HG02759 (cell line): ENCODE results near the gene BPIFB3.
"Not testable (repeated sequence)": the region's sequence is repeated elsewhere in the genome, so short reads cannot be mapped to it uniquely, and the experiment has no call there.

Experiments used
- ATAC-seq: cut with Tn5 transposase; IDR thresholded peaks from one replicate; pipeline ENCODE4 v1.9.1; 2021; ENCODE audit warnings: mild to moderate bottlenecking, moderate library complexity; ENCODE audit not compliant: unreplicated experiment

Gene BPIFB3

DNA sequence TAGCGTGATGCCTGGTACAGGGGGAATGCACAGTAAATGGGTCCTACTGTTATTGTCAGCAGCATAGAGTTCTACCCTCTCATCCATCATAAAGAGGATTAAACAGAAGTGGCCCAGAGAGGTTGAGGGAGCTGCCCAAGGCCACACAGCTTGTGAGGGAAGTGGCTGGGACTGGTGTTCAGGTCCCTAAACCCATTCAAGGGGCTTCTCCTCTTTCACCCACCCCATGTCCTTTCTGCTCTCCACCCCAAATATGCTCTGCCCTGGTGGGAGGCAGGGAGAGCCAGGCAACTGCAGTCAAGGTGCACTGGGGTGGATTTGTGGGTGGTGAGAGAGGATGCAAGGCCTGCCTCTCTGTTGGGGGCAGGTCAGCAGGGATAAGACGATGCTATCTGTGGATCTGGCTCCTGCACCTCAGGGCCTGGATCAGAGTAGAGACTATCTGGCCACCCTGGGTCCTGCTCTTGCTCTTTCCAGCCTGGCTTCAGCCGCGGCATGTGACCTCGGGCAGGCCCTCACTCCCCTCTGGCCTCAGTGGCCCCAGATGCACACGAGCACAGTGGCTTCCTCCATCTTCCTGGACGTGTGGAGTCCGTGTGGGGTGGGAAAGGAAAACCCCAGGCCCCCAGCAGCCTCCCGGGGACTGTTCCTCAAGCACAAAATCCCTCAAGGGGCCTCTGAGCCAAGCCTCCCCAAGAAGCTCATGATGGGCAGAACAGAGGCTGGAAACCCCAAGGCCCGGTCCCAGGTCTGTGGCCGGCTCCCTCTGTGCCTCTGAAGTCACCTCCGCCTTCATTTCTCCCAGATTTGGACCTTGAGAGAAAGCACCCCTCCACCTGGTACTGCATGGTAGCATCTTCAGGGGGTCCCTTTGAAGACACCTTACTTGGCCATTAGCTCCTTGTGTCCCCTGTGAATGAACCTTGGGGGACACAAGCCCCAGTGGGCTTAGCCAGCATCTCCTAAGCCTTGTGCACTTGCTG lies 25.6 kb upstream of the BPIFB3 start:
- ATAC-seq = no peak

DNA sequence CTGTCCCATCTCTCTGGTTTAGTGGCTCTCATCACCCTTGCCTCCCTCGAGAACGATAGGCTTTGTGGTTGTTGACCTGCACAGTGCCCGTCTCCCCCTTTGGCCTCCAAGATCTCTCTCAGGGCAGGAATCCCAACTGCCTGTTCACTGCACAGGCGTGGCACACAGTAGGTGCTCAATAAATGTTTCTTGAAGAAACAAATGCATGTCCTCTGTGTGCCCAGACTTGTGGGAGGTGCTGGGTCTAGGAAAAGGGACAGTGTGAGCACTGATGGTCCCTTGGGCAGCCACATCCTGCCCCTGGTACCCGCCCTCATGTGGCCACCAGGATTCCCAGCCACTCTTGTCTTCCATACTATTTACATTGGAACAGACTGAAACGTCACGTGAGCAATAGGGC lies 24.8 kb upstream of the BPIFB3 start:
- ATAC-seq = no peak

DNA sequence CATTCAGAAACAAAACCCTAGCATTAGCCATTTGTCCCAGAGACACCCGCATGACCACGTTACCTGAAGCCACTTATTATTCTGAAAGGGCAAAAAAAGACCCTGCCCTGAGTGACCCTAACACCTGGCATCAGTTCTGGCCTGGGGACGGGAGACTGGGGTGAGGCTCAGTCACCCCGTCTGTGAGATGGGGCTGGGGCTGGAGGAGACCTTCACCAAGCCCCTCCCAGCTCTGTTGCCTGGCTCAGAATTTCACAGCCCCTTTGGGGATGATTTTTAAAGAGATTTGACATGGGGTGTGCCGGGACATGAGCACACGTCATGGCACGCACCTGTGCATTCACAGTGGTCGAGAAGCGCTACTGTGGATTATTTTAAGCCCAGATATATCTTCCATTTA lies 23.6 kb upstream of the BPIFB3 start:
- no peak for ATAC-seq

DNA sequence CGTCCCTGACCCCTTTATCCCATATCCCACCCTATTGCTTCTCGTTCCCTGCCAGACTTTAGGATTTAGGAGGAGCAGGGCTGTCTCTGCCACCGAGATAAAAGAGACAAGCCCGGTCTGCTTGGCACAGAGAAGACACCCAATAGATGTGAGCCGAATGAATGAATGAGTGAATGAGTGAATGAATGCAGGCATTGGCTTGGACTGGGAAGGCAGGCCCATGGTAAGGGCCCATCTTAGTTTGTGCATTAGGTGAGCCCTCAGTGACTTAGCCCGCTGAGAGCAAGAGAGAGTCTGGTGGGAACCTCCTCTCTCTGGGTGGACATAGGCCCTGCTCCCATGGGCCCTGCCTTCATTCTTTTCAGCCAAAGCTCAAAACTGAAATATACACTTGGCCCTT lies 23.1 kb upstream of the BPIFB3 start:
- no peak for ATAC-seq

DNA sequence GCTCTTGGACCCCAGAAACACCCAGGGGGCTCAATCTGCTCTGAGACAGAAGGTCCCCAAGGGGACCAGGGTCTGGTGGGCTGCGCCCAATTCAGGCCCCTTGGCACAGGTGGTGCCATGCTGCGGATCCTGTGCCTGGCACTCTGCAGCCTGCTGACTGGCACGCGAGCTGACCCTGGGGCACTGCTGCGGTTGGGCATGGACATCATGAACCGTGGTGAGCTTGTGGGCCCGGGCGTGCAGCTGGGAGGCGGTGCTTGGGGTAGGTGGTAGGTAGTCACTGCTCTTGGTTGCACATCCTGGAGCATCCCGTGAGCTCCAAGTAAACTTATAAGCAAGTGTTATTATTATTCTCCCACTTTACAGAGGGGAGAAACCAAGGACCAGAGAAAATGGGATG lies 22.2 kb upstream of the BPIFB3 start, which contains the start of gene BPIFB6:
BPIFB6 (plus strand) TSS at position 118 of the 400 bp plus-strand sequence; CDS start at position 118, 0 bp downstream.
- ATAC-seq = no peak

DNA sequence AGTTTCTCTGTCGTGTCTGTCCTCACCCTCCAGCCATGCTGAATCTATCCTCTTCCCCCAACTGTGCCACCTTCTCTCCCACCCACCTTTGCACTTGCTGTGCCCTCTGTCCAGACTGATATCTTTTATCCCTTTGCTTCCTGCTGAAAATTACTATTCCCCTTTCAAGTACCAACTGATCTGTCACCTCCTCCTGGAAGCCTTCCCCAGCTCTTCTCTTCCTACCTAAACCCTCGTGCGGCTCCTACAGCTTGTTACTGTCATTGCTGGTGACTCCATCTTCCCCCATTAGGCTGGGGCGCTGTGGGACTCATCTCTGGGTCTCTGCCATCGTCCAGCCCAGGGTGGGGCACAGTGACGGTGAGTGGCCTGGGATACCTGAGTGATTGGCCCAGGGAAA lies 21.1 kb upstream of the BPIFB3 start:
- no peak for ATAC-seq

DNA sequence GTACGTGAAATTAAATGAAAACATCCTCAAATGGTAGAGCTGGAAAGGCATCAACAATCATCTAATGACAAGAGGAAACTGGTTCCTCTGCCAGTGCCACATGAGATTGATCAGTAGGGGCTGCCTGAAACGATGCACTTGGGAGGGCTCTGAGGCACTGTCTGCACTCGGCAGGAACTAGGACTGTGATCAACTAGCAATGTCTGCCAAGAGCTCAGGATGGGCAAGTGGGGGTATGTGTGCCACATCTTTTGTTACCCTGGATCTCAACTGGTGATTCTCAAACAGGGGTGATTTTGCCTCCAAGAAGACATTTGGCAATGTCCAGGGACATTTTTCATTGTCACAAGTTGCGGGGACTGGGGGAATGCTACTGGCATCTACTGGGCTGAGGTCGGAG lies 20.3 kb upstream of the BPIFB3 start:
- ATAC-seq = no peak

DNA sequence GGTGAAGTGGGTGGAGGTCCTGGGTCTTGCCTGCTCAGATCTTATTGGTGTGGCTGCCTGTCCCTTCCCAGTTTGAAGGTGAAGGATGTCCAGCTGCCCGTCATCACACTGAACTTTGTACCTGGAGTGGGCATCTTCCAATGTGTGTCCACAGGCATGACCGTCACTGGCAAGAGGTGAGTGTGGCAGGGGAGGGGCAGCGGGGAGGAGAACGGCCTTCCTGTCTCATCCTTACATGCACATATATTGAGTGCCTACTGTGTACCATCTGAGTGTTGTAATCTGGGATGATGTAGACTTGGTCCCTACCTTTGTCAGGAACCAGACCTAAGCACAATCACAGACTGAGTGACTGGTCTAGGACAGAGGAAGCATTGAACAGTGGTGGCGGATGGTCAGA lies 19.6 kb upstream of the BPIFB3 start:
- ATAC-seq = no peak

DNA sequence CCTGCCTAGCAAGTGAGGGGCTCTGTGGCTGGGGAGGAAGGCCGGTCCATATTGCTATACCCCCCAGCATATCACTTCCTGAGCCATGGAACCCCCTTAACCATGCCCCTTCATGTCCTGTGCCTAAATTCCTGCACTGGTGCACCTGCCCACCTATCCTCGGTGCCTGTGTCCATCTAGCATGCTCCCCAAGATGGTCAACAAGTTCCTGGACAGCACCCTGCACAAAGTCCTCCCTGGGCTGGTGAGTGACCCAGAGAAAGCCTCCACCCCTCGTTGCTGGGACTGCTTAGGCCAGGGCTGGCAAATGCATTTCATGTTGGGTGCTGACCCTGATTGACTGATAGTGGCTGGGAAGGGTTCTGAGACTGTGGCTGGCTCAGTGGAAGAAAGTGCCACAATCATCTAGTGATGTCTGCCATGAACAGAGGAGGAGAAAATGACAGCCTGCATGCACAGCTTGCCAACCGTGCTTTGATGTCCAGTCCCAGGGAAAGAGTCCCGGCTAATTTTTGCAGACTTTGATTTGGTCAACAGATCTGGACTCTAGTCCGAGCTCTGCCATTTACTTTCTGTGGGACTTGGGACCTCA lies 18.7 kb upstream of the BPIFB3 start:
- ATAC-seq = no peak

DNA sequence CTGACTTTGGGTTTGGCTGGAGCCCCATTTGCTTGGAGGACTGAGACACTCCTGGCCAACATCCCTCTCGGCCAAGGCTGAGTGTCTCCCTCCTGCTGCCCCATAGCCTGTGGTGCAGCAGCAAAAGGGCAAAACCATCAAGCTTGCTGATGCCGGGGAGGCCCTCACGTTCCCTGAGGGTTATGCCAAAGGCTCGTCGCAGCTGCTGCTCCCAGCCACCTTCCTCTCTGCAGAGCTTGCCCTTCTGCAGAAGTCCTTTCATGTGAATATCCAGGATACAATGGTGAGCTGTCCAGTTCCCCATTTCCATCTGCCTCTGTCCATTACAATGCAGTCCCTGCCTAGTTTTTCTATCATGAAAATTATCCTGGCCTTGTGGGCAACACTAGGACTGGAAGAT lies 16.2 kb upstream of the BPIFB3 start:
- no peak for ATAC-seq

DNA sequence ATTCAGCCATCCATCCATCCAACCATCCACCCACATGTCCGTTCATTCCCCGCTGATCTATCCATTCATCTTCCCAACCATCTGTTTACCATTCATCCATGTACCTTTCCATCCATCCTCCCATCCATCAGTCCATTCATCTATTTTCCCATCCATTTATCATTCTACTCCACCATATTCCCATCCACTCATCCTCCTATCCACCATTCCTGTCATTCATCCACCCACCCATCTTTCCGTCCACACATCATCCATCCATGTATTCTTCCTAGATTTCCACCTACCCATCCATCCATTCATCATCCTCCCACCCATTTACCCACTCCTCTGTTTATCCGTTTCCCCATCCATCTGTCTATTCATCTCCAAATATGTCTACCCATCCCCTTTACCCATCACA lies 15.5 kb upstream of the BPIFB3 start:
- no peak for ATAC-seq

DNA sequence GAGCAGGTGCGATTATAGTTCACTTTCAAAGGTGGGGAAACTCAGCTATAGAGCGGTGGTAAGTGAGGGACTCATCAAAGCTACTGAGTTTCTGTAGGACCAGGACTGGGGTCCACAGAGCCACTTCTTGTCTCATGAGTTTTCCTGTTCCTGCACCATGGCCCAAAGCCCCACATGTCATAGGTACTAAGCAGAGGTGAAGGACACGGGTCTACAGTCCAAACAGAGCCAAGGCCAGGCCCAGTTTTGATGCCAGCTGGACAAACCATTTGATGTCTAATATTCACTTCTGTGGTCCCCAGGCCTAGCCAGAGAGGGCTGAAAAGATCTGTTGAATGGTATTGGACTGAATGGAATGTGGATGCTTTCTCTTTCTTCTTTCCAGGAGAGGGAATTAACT lies 11.3 kb upstream of the BPIFB3 start:
- ATAC-seq = no peak

DNA sequence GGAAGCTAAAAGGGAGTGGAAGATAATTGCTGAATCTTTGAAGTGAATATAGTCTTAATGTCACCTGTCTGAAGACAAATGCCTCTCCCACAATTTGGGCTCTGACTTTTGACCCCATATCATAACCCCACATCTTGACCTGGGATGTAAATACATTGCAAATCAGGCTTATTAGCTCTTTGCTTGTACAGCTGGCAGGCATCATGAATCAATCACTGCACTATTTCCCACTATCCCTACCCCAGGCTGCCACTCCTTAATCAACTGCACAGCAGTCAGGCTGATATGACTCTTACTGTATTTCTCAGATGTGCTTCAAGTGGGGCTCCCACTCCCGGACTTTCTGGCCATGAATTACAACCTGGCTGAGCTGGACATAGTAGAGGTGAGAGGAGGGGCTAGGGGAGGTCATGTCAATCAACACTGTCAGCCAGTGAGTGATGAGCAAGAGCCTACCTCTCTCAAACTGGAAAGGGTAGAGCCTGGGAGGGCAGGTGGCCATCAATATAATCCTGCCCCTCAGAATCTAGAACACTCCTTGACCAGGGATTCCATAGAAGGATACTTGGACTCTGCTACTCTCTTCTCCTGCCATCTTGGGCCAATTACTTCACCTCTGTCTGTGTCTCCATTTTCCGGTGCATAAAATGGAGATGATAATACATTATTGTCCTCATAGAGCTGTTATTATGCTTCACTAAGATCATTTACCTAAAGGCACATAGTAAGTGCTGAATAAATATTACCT lies 10.5 kb upstream of the BPIFB3 start:
- no peak for ATAC-seq

DNA sequence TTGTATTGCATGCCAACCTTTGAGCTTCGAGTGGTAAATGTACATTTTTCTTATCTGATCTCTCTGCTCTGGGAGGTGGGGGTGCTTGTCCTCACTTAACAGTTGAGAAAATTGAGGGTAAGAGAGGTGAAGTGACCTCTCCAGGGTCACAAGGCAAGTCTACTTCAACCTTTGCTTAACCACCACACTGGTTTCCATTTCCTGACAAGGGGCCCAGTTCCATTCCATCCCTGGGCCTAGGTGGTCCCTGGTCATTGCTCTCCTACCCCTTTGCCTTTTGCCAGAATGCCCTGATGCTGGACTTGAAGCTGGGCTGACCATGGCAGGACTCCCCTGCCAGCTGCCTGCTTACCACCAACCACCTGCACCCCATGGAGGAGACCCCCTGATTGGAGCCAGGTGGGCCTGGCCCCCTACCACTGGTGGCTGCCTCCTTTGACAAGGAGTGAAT lies 9.9 kb upstream of the BPIFB3 start:
- no peak for ATAC-seq

DNA sequence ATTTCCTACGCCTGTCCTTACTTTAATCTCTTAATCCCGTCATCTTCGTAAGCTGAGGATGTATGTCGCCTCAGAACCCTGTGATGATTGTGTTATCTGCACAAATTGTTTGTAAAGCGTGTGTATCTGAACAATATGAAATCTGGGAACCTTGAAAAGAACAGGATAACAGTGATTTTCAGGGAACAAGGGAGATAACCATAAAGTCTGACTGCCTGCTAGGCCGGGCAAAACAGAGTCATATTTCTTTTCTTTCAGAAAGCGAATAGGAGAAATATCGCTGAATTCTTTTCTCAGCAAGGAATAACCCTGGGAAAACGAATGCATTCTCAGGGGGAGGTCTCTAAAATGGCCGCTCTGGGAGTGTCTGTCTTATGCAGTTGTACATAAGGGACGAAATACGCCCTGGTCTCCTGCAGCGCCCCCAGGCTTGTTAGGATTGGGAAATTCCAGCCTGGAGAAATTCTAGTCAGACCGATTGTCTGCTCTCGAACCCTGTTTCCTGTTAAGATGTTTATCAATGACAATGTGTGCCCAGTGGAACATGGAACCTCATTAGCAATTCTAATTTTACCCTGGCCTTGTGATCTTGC lies 8.5 kb upstream of the BPIFB3 start:
- not testable (repeated sequence) for ATAC-seq

DNA sequence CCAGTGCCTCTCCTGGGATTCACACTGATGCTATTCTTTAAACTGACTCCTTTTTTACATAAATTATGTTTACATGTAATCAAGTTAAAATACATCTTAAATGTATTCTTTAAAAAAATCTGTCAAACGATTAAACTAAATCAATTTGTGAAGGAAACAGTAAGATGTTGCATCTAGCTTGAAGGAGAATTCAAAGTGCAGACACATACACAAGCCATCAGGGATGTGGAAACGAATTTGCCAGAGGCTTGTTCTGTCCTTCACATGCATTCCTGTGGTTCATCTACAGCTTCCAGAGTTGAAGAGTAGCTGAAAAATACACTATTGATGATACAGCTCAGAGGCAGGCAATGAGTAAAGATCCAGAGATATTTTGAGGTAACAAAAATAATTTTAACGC lies 7.3 kb upstream of the BPIFB3 start:
- ATAC-seq = no peak

DNA sequence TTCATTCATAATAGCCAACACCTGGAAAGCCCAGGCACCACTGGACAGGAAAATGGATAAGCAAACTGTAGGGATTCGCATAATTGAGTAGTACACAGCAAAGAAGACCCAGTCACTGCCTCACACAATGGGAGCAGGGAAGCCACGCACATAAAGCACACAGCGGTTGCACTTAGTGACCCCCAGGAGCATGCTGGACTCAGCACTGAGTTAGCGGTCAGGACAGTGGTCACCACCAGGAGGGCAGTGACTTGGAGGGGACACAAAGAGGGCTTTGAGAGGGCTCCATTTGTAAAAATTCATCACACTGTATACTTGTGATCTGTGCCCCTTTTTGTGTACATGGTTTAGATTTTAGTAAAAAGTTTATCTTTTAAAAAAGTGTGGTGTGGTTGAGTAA lies 2.4 kb upstream of the BPIFB3 start:
- no peak for ATAC-seq

DNA sequence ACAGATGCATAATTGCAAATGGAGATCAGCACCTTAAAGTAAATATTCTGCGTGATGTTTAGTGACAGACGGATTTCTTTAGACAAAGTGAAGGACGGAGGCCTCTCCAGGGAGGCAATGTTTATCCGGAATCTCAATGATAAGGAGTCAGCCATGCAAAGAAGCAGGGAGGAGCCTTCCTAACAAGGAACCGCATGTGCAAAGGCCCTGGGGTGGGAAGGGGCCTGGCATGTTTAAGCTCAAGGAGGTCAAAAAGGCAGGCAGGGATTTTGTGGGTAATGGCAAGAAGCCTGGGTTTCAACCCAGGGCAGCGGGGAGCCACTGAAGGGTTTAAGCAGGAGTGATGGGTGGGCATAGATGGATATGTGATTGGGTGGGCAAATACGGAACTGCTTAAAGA lies 678 bp downstream of the BPIFB3 start:
- ATAC-seq = no peak

DNA sequence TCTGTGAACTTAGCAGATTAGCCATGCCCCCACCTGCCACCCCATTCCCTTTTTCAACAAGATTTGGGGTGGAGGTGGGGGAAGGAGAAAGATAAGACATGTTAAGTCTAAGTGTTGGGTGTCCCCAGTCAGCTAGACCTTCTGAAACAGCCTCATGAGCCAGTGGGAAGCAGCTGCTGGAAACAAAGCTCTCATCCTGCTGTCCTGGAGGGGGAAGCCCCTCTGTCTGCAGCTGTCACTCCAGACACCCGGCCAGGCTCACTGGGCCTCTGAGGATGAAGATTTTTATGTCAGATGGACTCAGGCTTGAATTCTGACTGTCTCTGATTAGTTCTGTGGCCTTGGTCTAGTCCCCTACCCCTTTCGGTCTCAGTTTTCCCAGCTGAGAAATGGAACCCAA lies 1.1 kb downstream of the BPIFB3 start:
- no peak for ATAC-seq

DNA sequence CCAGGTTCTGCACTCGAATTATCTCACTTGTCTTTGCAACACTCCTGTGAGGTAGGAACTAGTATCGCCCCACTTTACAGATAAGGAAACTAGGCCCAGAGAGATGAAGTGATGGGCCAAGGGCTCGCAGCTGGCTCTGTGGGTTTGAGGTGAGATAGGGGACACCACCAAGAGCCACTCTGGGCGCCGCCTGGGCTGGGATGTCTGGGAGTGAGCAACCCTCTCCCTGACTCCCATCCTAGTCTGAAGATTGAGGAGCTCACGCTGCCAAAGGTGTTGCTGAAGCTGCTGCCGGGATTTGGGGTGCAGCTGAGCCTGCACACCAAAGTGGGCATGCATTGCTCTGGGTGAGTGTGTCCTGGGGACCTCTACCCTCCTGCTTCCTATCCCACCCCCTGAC lies 5.4 kb downstream of the BPIFB3 start:
- ATAC-seq = no peak

DNA sequence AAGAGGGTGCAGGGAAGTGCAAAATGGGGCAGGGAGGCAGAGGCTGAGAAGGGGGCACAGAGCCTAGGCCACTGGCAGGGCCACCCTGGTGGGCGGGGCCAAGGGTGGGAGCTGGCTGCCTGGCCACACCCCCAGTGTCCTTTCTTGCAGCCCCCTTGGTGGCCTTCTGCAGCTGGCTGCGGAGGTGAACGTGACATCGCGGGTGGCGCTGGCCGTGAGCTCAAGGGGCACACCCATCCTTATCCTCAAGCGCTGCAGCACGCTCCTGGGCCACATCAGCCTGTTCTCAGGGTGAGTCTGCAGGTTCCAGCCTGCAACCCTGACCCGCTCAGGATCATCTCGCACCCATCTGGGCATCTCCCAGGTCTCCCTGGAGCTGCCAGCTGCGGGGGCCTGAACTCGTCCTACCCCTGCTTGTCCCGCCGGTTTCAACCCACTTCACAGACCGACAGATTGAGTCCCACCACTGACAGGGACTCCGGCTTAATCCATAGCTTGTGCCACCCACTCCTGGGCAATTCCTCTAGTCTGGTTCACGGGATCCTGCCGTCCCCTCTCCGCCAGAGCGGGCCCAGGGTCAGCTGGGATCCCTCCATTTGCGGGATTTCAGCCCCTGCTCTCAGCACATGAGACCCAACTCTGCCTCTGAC lies 6.2 kb downstream of the BPIFB3 start:
- ATAC-seq = no peak
